HuH-7 (cell line): ENCODE measurements around the gene HECTD1.
"Not testable (repeated sequence)": the region's sequence is repeated elsewhere in the genome, so short reads cannot be mapped to it uniquely, and the experiment has no call there.

Experiments
- DNase-seq: peaks from one replicate; pipeline ENCODE4 v3.0.0; 2011; ENCODE audit warnings: low spot score

The HECTD1 gene

GRCh38 chr14:31092160-31092708 lies 115.4 kb downstream of the HECTD1 start:
- no peak for DNase-seq

GRCh38 chr14:31090883-31091764 lies 116.5 kb downstream of the HECTD1 start:
- peak; percentile 78 for DNase-seq

- DNase-seq = not testable (repeated sequence)
These were observed 121.1 kb downstream of the HECTD1 start for GRCh38 chr14:31086466-31086865.

GRCh38 chr14:31085027-31085426 lies 122.6 kb downstream of the HECTD1 start:
- DNase-seq = no peak

GRCh38 chr14:31084385-31084784 lies 123.2 kb downstream of the HECTD1 start:
- DNase-seq = no peak

GRCh38 chr14:31083781-31084180 lies 123.8 kb downstream of the HECTD1 start:
- no peak for DNase-seq

- no peak for DNase-seq
These were observed 127.1 kb downstream of the HECTD1 start for GRCh38 chr14:31080484-31080883.

- no peak for DNase-seq
These were observed 127.5 kb downstream of the HECTD1 start for GRCh38 chr14:31080056-31080455.

- DNase-seq = no peak
These were observed 128.8 kb downstream of the HECTD1 start for GRCh38 chr14:31078766-31079165.

GRCh38 chr14:31075144-31075543 lies 132.4 kb downstream of the HECTD1 start:
- DNase-seq = no peak

- DNase-seq = no peak
These were observed 136.4 kb downstream of the HECTD1 start for GRCh38 chr14:31071151-31071550.

- no peak for DNase-seq
These were observed 137.2 kb downstream of the HECTD1 start for GRCh38 chr14:31070431-31070830.

GRCh38 chr14:31069343-31069742 lies 138.2 kb downstream of the HECTD1 start:
- no peak for DNase-seq

GRCh38 chr14:31068235-31068634 lies 139.4 kb downstream of the HECTD1 start:
- no peak for DNase-seq

- DNase-seq = not testable (repeated sequence)
These were observed 144.7 kb downstream of the HECTD1 start for GRCh38 chr14:31062908-31063307.

- DNase-seq = no peak
These were observed 147.2 kb downstream of the HECTD1 start for GRCh38 chr14:31060253-31060875.

- DNase-seq = peak; percentile 83
These were observed 148.3 kb downstream of the HECTD1 start for GRCh38 chr14:31059152-31059924.

- no peak for DNase-seq
These were observed 149.8 kb downstream of the HECTD1 start for GRCh38 chr14:31057701-31058364.

GRCh38 chr14:31057035-31057434 lies 150.6 kb downstream of the HECTD1 start:
- DNase-seq = no peak

- peak; percentile 58 for DNase-seq
These were observed 154.5 kb downstream of the HECTD1 start for GRCh38 chr14:31052905-31053586.

- DNase-seq = no peak
These were observed 156.1 kb downstream of the HECTD1 start for GRCh38 chr14:31051511-31051910.
